Mesenchymal stem cell (in vitro differentiated cells and primary cell): Measurements from ENCODE around the gene TSSK6.
A peak's percentile ranks its signal among the peaks of the same experiment; 100 is the strongest.

Experiments
- DNase-seq: peaks from one replicate; pipeline ENCODE4 v3.0.0-alpha.2; 2013
- H2AFZ ChIP-seq: one replicate; pipeline ENCODE4 v1.6.1; 2013; ENCODE audit warnings: low read depth, mild to moderate bottlenecking, control low read depth, inconsistent platforms, low read length, moderate library complexity
- H2AK5ac ChIP-seq: 2 replicates; pipeline ENCODE4 v1.6.1; 2013; ENCODE audit warnings: low read length, moderate library complexity, mild to moderate bottlenecking, inconsistent platforms; ENCODE audit not compliant: severe bottlenecking
- H2BK120ac ChIP-seq: one replicate; pipeline ENCODE4 v1.6.1; 2013; ENCODE audit warnings: low read depth, mild to moderate bottlenecking, inconsistent platforms, low read length, moderate library complexity
- H2BK12ac ChIP-seq, 2 experiments: one replicate each; pipeline ENCODE4 v1.6.1; 2013; ENCODE audit warnings: inconsistent platforms in 2 of 2, low read length in 2 of 2, mild to moderate bottlenecking in 2 of 2, moderate library complexity in 2 of 2, control low read depth in 1 of 2
- H2BK15ac ChIP-seq: one replicate; pipeline ENCODE4 v1.6.1; 2013; ENCODE audit warnings: mild to moderate bottlenecking, low read depth, inconsistent platforms; ENCODE audit not compliant: poor library complexity, severe bottlenecking
- H2BK5ac ChIP-seq: 2 replicates; pipeline ENCODE4 v1.6.1; 2013; ENCODE audit warnings: low read depth, mild to moderate bottlenecking, low read length, control low read depth, inconsistent platforms; ENCODE audit not compliant: poor library complexity, severe bottlenecking
- H3K14ac ChIP-seq, 2 experiments: one replicate each; pipeline ENCODE4 v1.6.1; 2013; ENCODE audit warnings: inconsistent platforms in 2 of 2, low read length in 2 of 2, control low read depth in 1 of 2, mild to moderate bottlenecking in 1 of 2, moderate library complexity in 1 of 2
- H3K18ac ChIP-seq, 2 experiments: one replicate each; pipeline ENCODE4 v1.6.1; 2013; ENCODE audit warnings: inconsistent platforms in 2 of 2, low read length in 2 of 2, control low read depth in 1 of 2, low read depth in 1 of 2, mild to moderate bottlenecking in 1 of 2
- H3K23ac ChIP-seq, 2 experiments: one replicate each; pipeline ENCODE4 v1.6.1; 2013; ENCODE audit warnings: inconsistent platforms in 2 of 2, low read length in 2 of 2, mild to moderate bottlenecking in 2 of 2, moderate library complexity in 2 of 2, control low read depth in 1 of 2
- H3K27ac ChIP-seq: 2 replicates; pipeline ENCODE4 v1.5.1; 2013; ENCODE audit warnings: mild to moderate bottlenecking, moderate library complexity, low read length, control low read depth, inconsistent platforms; ENCODE audit not compliant: poor library complexity, severe bottlenecking
- H3K27me3 ChIP-seq, 2 experiments: 2 replicates each; pipeline versions ENCODE4 v1.6.1 to v1.7.0; 2013; ENCODE audit warnings: low read length in 2 of 2, mild to moderate bottlenecking in 2 of 2, moderate library complexity in 2 of 2, control low read depth in 1 of 2, inconsistent platforms in 1 of 2; ENCODE audit not compliant: control insufficient read depth in 1 of 2, insufficient read depth in 1 of 2
- H3K36me3 ChIP-seq, 2 experiments: 2 replicates each; pipeline versions ENCODE4 v1.6.1 to v1.7.0; 2013; ENCODE audit warnings: low read length in 2 of 2, control low read depth in 1 of 2, inconsistent platforms in 1 of 2, low read depth in 1 of 2, mild to moderate bottlenecking in 1 of 2; ENCODE audit not compliant: insufficient read depth in 2 of 2, control insufficient read depth in 1 of 2
- H3K4ac ChIP-seq, 2 experiments: one replicate each; pipeline ENCODE4 v1.6.1; 2013; ENCODE audit warnings: inconsistent platforms in 2 of 2, low read length in 2 of 2, mild to moderate bottlenecking in 2 of 2, moderate library complexity in 2 of 2, control low read depth in 1 of 2, low read depth in 1 of 2
- H3K4me1 ChIP-seq: 2 replicates; pipeline ENCODE4 v1.6.1; 2013; ENCODE audit warnings: low read depth, low read length, control low read depth; ENCODE audit not compliant: control insufficient read depth, insufficient read depth
- H3K4me2 ChIP-seq: 2 replicates; pipeline ENCODE4 v1.6.1; 2013; ENCODE audit warnings: low read length, mild to moderate bottlenecking, inconsistent platforms; ENCODE audit not compliant: poor library complexity, severe bottlenecking
- H3K4me3 ChIP-seq, 2 experiments: 2 replicates each; pipeline versions ENCODE4 v1.5.1 to v1.7.0; 2013; ENCODE audit warnings: low read length in 2 of 2, mild to moderate bottlenecking in 2 of 2, control low read depth in 1 of 2, low read depth in 1 of 2; ENCODE audit not compliant: insufficient read depth in 1 of 2
- H3K79me1 ChIP-seq: replicated peaks from 2 replicates; pipeline ENCODE4 v1.6.1; 2013; ENCODE audit warnings: mild to moderate bottlenecking, control low read depth, low read length, inconsistent platforms; ENCODE audit not compliant: poor library complexity, severe bottlenecking
- H3K9ac ChIP-seq: 2 replicates; pipeline ENCODE4 v1.7.0; 2013; ENCODE audit warnings: mild to moderate bottlenecking, low read length, moderate library complexity
- H3K9me3 ChIP-seq: 2 replicates; pipeline ENCODE4 v1.7.0; 2013; ENCODE audit warnings: mild to moderate bottlenecking, low read length; ENCODE audit not compliant: control insufficient read depth
- H4K8ac ChIP-seq: one replicate; pipeline ENCODE4 v1.6.1; 2013; ENCODE audit warnings: inconsistent platforms, mild to moderate bottlenecking, low read length, moderate library complexity
- H4K91ac ChIP-seq: one replicate; pipeline ENCODE4 v1.6.1; 2013; ENCODE audit warnings: mild to moderate bottlenecking, low read length, inconsistent platforms
- WGBS: methylation state at CpG from one replicate; pipeline ENCODE4 v1.1.7; 2013; ENCODE audit warnings: mixed read lengths; 5-methylcytosine and 5-hydroxymethylcytosine counted together

Gene TSSK6

DNA sequence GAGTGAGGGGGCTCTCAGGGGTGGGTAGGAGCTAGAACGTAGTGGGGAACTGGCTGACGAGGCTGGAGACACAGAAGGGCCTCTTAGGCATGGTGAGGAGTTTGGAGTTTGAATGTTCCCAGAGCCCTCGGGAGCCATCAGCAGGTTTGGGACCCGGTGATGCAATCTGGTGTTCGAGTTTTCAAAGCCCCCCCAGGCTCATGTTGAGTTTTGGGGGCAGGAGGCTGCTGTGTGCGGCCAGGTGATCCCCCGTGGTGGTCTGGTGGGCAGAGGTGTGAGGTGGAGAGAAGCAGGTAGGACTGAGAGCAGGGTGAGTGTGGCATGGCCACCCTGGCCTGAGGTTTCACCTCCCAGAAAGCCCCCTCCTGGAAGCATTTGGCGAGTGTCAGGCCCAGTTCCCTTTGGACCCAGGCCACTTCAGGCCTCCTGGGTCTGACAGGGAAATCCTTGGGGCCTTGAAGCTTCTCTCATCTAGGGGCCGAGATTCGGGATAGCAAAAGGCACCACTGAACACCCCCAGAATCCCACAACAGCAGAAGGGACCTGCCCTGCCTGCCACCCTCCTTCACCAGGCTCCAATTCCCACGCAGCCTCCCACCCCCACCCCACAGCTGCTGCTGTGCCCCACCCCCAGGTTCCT lies 14.6 kb upstream of the TSSK6 start:
- no peak for DNase-seq

DNA sequence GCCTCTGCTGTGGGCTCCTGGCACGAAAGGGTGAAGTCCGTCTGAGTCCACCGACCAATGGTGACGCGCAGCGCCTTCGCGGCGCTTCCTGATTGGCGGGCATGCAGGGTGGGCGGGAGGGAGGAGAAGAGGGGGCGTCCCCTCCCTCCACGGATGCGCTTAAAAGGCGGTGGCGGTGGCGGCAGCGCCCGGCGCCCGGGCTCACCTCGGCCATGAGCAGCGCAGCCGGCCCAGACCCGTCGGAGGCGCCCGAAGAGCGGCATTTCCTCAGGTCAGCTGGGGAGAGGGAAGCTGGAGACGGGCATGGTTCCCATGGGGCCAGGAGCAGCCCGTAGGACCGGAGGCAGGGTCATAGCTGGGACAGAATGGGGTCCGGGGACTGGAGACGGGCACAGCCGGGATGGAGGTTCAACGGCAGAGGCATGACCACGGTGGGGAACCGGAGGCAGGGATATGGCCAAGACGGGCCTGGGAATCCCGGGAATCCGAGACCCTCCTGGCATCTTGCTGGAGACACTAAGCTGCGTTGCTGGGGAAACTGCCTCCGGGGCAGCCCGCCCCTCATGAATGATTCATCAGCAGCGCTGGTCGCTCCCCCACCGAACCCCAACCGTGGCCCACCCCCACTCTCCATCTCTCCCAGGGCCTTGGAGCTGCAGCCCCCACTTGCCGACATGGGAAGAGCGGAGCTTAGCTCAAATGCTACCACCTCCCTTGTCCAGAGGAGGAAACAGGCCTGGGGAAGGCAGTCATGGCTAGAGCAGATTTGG lies 13.6 kb upstream of the TSSK6 start, which contains the start of gene YJEFN3:
Gene YJEFN3 (plus strand): TSS at position 191 of the 770 bp plus-strand sequence. CDS start 22 bp downstream, at position 213.
- no peak within 1 kb of the TSS for H3K14ac ChIP-seq
- H3K79me1 ChIP-seq, result peaks cover 32% of the 10 kb centered on the region
- no peak within 1 kb of the TSS for H2BK12ac ChIP-seq
- H2BK15ac ChIP-seq, result no peak within 1 kb of the TSS
- no peak within 1 kb of the TSS for H2BK120ac ChIP-seq
- H3K9ac ChIP-seq, result no peak within 1 kb of the TSS
- H4K8ac ChIP-seq, result no peak within 1 kb of the TSS
- no peak within 1 kb of the TSS for H2BK5ac ChIP-seq
- H3K4ac ChIP-seq, result no peak within 1 kb of the TSS
- no peak for DNase-seq
- no peak within 1 kb of the TSS for H3K4me3 ChIP-seq
- H3K27me3 ChIP-seq, result no peaks in the 10 kb centered on the region
- no peak within 1 kb of the TSS for H3K27ac ChIP-seq
- no peak within 1 kb of the TSS for H2AK5ac ChIP-seq
- no peaks in the 10 kb centered on the region for H3K9me3 ChIP-seq
- H3K18ac ChIP-seq, result no peak within 1 kb of the TSS
- peak within 1 kb of the TSS; percentile 37 for H4K91ac ChIP-seq
- 88% methylated on average over 47 of the region's 50 CpGs for WGBS
- H3K4me2 ChIP-seq, result no peak within 1 kb of the TSS
- H3K23ac ChIP-seq, result no peak within 1 kb of the TSS
- no peak within 1 kb of the TSS for H2AFZ ChIP-seq
- H3K4me1 ChIP-seq, result peaks cover 28% of the 10 kb centered on the region
- peaks cover 25 to 67% of the 10 kb centered on the region in 2 experiments for H3K36me3 ChIP-seq

More for the DNA sequence above, 14.6 kb upstream of the TSSK6 start:
- 83% methylated on average over 11 of the region's 11 CpGs for WGBS
- Histone ChIP-seq H4K91ac (no peak overlapping the region), H2BK15ac (no peak overlapping the region), H3K4me2 (no peak overlapping the region), H3K14ac (no peak overlapping the region), H3K4ac (no peak overlapping the region), H3K27me3 (no peaks in the 10 kb centered on the region), H3K9ac (no peak overlapping the region), H3K4me1 (peaks cover 28% of the 10 kb centered on the region), H3K9me3 (no peaks in the 10 kb centered on the region), H2BK120ac (no peak overlapping the region), H2BK5ac (no peak overlapping the region), H3K4me3 (no peak overlapping the region), H2AFZ (no peak overlapping the region), H3K27ac (no peak overlapping the region), H4K8ac (no peak overlapping the region), H3K23ac (no peak overlapping the region), H3K79me1 (peaks cover 24% of the 10 kb centered on the region), H3K36me3 (peaks cover 20 to 59% of the 10 kb centered on the region in 2 experiments), H2BK12ac (no peak overlapping the region), H3K18ac (no peak overlapping the region), H2AK5ac (no peak overlapping the region)

DNA sequence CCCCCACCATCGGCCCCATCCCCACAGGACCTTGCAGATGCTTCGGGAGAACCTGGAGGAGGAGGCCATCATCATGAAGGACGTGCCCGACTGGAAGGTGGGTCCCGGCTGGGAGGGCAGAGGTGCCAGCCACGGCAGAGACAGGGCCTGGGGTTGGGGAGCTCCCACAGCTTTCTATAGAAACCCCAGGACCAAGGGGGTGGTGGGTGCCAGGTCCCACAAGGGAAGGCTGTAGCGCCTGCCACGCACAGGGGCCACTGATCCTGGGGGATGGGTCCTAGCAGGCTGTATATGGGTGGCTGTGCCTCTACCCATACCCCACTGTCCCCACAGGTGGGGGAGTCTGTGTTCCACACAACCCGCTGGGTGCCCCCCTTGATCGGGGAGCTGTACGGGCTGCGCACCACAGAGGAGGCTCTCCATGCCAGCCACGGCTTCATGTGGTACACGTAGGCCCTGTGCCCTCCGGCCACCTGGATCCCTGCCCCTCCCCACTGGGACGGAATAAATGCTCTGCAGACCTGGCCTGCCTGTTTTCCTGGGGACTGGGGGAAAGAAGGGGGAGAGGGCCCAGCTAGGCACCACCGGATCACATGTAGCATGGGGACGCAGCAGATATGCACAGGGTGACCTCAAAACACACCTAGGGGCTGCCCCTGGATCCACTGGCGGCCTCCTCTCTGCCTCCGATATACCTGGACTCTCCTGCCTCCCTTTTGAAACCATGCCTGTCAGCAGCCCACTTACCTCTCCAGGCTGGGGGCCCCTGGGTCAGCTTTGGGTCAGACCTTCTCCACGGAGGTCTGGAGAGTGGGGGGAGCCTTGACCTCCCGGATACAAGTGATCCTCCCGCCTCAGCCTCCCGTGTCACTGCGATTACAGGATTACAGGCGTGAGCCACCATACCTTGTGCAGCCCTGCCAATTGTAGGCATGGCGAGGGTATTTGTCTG lies 12.6 kb upstream of the TSSK6 start:
- H2BK5ac ChIP-seq, result no peak overlapping the region
- peaks cover 26 to 70% of the 10 kb centered on the region in 2 experiments for H3K36me3 ChIP-seq
- no peak overlapping the region for H3K4me2 ChIP-seq
- H2AFZ ChIP-seq, result no peak overlapping the region
- no peak overlapping the region for H3K14ac ChIP-seq
- H3K4ac ChIP-seq, result no peak overlapping the region
- no peak overlapping the region for H3K4me3 ChIP-seq
- no peaks in the 10 kb centered on the region for H3K27me3 ChIP-seq
- H3K27ac ChIP-seq, result no peak overlapping the region
- no peak for DNase-seq
- no peak overlapping the region for H2BK12ac ChIP-seq
- peak overlapping the region; percentile 37 for H4K91ac ChIP-seq
- H3K4me1 ChIP-seq, result peaks cover 28% of the 10 kb centered on the region
- H3K18ac ChIP-seq, result no peak overlapping the region
- 97% methylated on average over 26 of the region's 27 CpGs for WGBS
- H3K9ac ChIP-seq, result no peak overlapping the region
- no peaks in the 10 kb centered on the region for H3K9me3 ChIP-seq
- H2BK120ac ChIP-seq, result no peak overlapping the region
- H2BK15ac ChIP-seq, result no peak overlapping the region
- peaks cover 33% of the 10 kb centered on the region for H3K79me1 ChIP-seq
- H4K8ac ChIP-seq, result no peak overlapping the region
- no peak overlapping the region for H3K23ac ChIP-seq
- no peak overlapping the region for H2AK5ac ChIP-seq

DNA sequence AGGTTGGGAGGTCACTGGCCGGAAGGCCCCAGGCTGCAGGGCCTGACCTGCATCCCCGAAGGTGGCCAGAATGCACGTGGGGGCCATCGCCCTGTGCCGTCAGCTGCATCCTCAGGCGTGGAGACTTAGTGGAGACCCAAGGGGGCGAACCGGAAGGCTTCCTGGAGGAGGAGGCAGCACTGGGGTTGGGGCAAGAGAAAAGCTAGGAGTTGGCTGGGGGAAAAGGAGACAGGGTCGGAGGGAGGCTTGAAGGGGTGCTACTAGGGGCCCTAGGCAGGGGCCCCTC lies 12.0 kb upstream of the TSSK6 start:
- WGBS, result 98% methylated on average over 9 of the region's 9 CpGs
- Histone ChIP-seq H3K27ac (no peak overlapping the region), H3K27me3 (no peaks in the 10 kb centered on the region)

More for the DNA sequence above, 12.0 kb upstream of the TSSK6 start:
- Histone ChIP-seq H3K18ac (no peak overlapping the region), H2BK120ac (no peak overlapping the region), H2BK5ac (no peak overlapping the region), H3K23ac (no peak overlapping the region), H3K4me2 (no peak overlapping the region), H4K91ac (no peak overlapping the region), H3K9me3 (no peaks in the 10 kb centered on the region), H2AK5ac (no peak overlapping the region), H2BK12ac (no peak overlapping the region), H3K4me3 (peak overlapping the region in 1 of 2 experiments; percentile 7), H2AFZ (no peak overlapping the region), H3K14ac (no peak overlapping the region), H3K4ac (no peak overlapping the region), H3K9ac (no peak overlapping the region), H2BK15ac (no peak overlapping the region), H4K8ac (peak overlapping the region; percentile 23), H3K79me1 (peaks cover 33% of the 10 kb centered on the region), H3K4me1 (peaks cover 25% of the 10 kb centered on the region), H3K36me3 (peaks cover 26 to 65% of the 10 kb centered on the region in 2 experiments)
- DNase-seq, result no peak
